ENCODE results near the gene CD69. TPM values are rescaled to one million over a fixed set of nuclear protein-coding genes. Genes with fewer than 3 reads are reported as not detected.

The CD69 gene
- total RNA-seq, 4 donors from 2014 or later, result 5.0 to 18.2 (median 6.2) TPM

DNA sequence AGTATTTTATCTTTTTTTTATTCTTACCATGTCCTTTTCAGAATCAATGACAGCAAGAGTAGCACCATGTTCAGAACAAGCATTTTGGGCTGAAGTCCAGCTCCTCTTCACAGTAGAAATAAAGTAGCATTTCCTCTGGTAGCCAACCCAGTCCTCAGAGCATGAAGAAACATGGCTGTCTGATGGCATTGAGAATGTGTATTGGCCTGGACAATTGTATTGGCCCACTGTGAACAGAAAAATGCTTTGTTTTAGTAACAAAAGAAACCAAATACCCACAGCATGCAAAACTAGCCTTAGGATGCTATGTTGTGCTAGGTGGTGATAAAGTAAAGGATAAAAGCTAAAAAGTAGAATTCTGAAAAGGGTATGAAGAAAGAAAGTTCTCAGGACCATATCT lies 5.7 kb downstream of the CD69 start:
- Histone ChIP-seq H3K4me3 (replicated peaks in 1 of 3) (no peak overlapping the region), H3K27ac (no peak overlapping the region), H3K9me3 (no peaks in the 10 kb centered on the region), H3K4me1 (no peaks in the 10 kb centered on the region), H3K27me3 (no peaks in the 10 kb centered on the region), H3K36me3 (no peaks in the 10 kb centered on the region)
- TF ChIP-seq POLR2A (IDR thresholded peaks at IDR 0.05), result no peak
- no peak for TF ChIP-seq CTCF (IDR thresholded peaks at IDR 0.05)
- intact Hi-C loops (cut with DNase I), result no loop called here
- DNase-seq, result no peak

GRCh38 chr12:9754099-9754927 lies 6.4 kb downstream of the CD69 start:
- no peaks in the 10 kb centered on the region for H3K36me3 ChIP-seq
- no peak overlapping the region for H3K27ac ChIP-seq
- no peaks in the 10 kb centered on the region for H3K4me1 ChIP-seq
- no peak overlapping the region for H3K4me3 ChIP-seq (replicated peaks in 1 of 3)
- no peaks in the 10 kb centered on the region for H3K27me3 ChIP-seq
- TF ChIP-seq POLR2A (IDR thresholded peaks at IDR 0.05) (no peak), CTCF (IDR thresholded peaks at IDR 0.05) (no peak)
- H3K9me3 ChIP-seq, result no peaks in the 10 kb centered on the region
- intact Hi-C loops (cut with DNase I), result loop anchor here (5.0 kb wide), 1 partner anchor 173 kb away; no protein-coding TSS in a partner anchor
- no peak for DNase-seq
- 84 to 86% methylated on average over 3 of the region's 3 CpGs for WGBS, 2 donors

DNA sequence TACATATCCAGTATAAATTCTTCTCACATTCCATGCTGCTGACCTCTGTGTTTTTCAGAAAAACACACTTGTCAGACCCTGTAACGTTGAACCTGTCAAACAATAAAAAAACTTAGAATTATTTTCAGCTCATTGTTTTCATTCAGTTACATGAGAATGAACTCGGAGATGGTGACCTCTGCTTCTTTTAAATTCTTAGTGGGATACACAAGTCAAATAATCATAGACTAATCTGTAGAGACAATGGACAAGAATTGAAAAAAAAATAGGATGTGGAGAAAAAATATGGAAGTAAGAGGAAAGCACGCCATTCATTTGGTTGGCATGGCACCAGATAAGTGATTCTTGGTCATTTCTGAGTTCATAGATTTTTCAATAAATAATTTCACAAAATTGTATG lies 7.2 kb downstream of the CD69 start:
- no peaks in the 10 kb centered on the region for H3K27me3 ChIP-seq
- DNase-seq, result no peak
- no peaks in the 10 kb centered on the region for H3K36me3 ChIP-seq
- H3K4me3 ChIP-seq (replicated peaks in 1 of 3), result no peak overlapping the region
- H3K27ac ChIP-seq, result no peak overlapping the region
- no peaks in the 10 kb centered on the region for H3K4me1 ChIP-seq
- no peaks in the 10 kb centered on the region for H3K9me3 ChIP-seq
- no peak for TF ChIP-seq POLR2A (IDR thresholded peaks at IDR 0.05)
- no peak for TF ChIP-seq CTCF (IDR thresholded peaks at IDR 0.05)
- WGBS, 2 donors, result 70 to 77% methylated on average over 3 of the region's 3 CpGs
- intact Hi-C loops (cut with DNase I), result loop anchor here (5.0 kb wide), 1 partner anchor 174 kb away; no protein-coding TSS in a partner anchor

- intact Hi-C loops (cut with DNase I), result loop anchor here (5.0 kb wide), 1 partner anchor 174 kb away; no protein-coding TSS in a partner anchor
- H3K9me3 ChIP-seq, result no peaks in the 10 kb centered on the region
- DNase-seq, result no peak
- TF ChIP-seq POLR2A (IDR thresholded peaks at IDR 0.05) (no peak), CTCF (IDR thresholded peaks at IDR 0.05) (no peak)
- no peak overlapping the region for H3K27ac ChIP-seq
- no peaks in the 10 kb centered on the region for H3K27me3 ChIP-seq
- WGBS, 2 donors, result 86% methylated on average over 2 of the region's 2 CpGs
- no peaks in the 10 kb centered on the region for H3K36me3 ChIP-seq
- no peaks in the 10 kb centered on the region for H3K4me1 ChIP-seq
- no peak overlapping the region for H3K4me3 ChIP-seq (replicated peaks in 1 of 3)
Observed at GRCh38 chr12:9753073-9753472, 7.6 kb downstream of the CD69 start.

Data from thyroid gland (tissue), 4 donors.